ENCODE results near the gene PAX4. TPM values are rescaled to one million over a fixed set of nuclear protein-coding genes. Genes with fewer than 3 reads are reported as not detected.
A peak's percentile ranks its signal among the peaks of the same experiment; 100 is the strongest.

Gene PAX4
- total RNA-seq, 1 experiment from 2014 or later: not detected

- H3K9ac ChIP-seq (ENCODE audit: low read length): no peak overlapping the region
- no peaks in the 10 kb centered on the region; the same call in 1 of the 2 replicates for H3K4me1 ChIP-seq (ENCODE audit: low read length)
- H2AFZ ChIP-seq (ENCODE audit: low read length): no peak overlapping the region
- no peaks in the 10 kb centered on the region for H3K9me3 ChIP-seq (ENCODE audit: low read length)
- H3K36me3 ChIP-seq (ENCODE audit: insufficient read depth, low read length): peaks cover 6% of the 10 kb centered on the region
- H3K27ac ChIP-seq (ENCODE audit: low read length): no peak overlapping the region
- H3K79me2 ChIP-seq (ENCODE audit: low read length): no peaks in the 10 kb centered on the region
- no peaks in the 10 kb centered on the region for H4K20me1 ChIP-seq (ENCODE audit: insufficient read depth, low read depth, low read length)
- DNase-seq: no peak
- H3K4me2 ChIP-seq (ENCODE audit: low read depth, low read length, poor library complexity, severe bottlenecking): no peak overlapping the region
- no peaks in the 10 kb centered on the region for H3K9me2 ChIP-seq (replicated peaks; ENCODE audit: insufficient read depth, low read length)
- H3K4me3 ChIP-seq (ENCODE audit: low read length): no peak overlapping the region
- H3K27me3 ChIP-seq (ENCODE audit: low read length): no peaks in the 10 kb centered on the region
Measured at GRCh38 chr7:127595737-127596136, 22.2 kb downstream of the PAX4 start.

GRCh38 chr7:127594490-127594889 is 23.5 kb downstream of the PAX4 start:
- no peak overlapping the region for H3K27ac ChIP-seq (ENCODE audit: low read length)
- DNase-seq: no peak
- H3K36me3 ChIP-seq (ENCODE audit: insufficient read depth, low read length): peaks cover 8% of the 10 kb centered on the region
- peaks cover 5% of the 10 kb centered on the region for H3K4me1 ChIP-seq (ENCODE audit: low read length)
- H3K27me3 ChIP-seq (ENCODE audit: low read length): no peaks in the 10 kb centered on the region
- H3K9me2 ChIP-seq (replicated peaks; ENCODE audit: insufficient read depth, low read length): no peaks in the 10 kb centered on the region
- no peak overlapping the region for H3K4me3 ChIP-seq (ENCODE audit: low read length)
- H3K9me3 ChIP-seq (ENCODE audit: low read length): no peaks in the 10 kb centered on the region
- peaks cover 6% of the 10 kb centered on the region for H3K79me2 ChIP-seq (ENCODE audit: low read length)
- H3K4me2 ChIP-seq (ENCODE audit: low read depth, low read length, poor library complexity, severe bottlenecking): no peak overlapping the region
- H2AFZ ChIP-seq (ENCODE audit: low read length): no peak overlapping the region
- no peaks in the 10 kb centered on the region for H4K20me1 ChIP-seq (ENCODE audit: insufficient read depth, low read depth, low read length)
- no peak overlapping the region for H3K9ac ChIP-seq (ENCODE audit: low read length)

- Histone ChIP-seq H3K9ac (ENCODE audit: low read length) (no peak overlapping the region), H3K27ac (ENCODE audit: low read length) (no peak overlapping the region), H3K36me3 (ENCODE audit: insufficient read depth, low read length) (peaks cover 8% of the 10 kb centered on the region), H4K20me1 (ENCODE audit: insufficient read depth, low read depth, low read length) (peaks cover 4% of the 10 kb centered on the region; the same call in 1 of the 2 replicates), H3K4me1 (ENCODE audit: low read length) (peaks cover 16% of the 10 kb centered on the region), H3K4me2 (ENCODE audit: low read depth, low read length, poor library complexity, severe bottlenecking) (no peak overlapping the region), H3K27me3 (ENCODE audit: low read length) (no peaks in the 10 kb centered on the region), H3K9me3 (ENCODE audit: low read length) (no peaks in the 10 kb centered on the region), H3K9me2 (replicated peaks; ENCODE audit: insufficient read depth, low read length) (no peaks in the 10 kb centered on the region), H3K79me2 (ENCODE audit: low read length) (peaks cover 18% of the 10 kb centered on the region), H3K4me3 (ENCODE audit: low read length) (no peak overlapping the region), H2AFZ (ENCODE audit: low read length) (no peak overlapping the region)
- no peak for DNase-seq
Measured at GRCh38 chr7:127592550-127592949, 25.4 kb downstream of the PAX4 start.

- no peak overlapping the region for H2AFZ ChIP-seq (ENCODE audit: low read length)
- H3K9ac ChIP-seq (ENCODE audit: low read length): no peak overlapping the region
- peaks cover 18% of the 10 kb centered on the region for H3K79me2 ChIP-seq (ENCODE audit: low read length)
- peaks cover 4% of the 10 kb centered on the region; the same call in 1 of the 2 replicates for H4K20me1 ChIP-seq (ENCODE audit: insufficient read depth, low read depth, low read length)
- no peak overlapping the region for H3K4me2 ChIP-seq (ENCODE audit: low read depth, low read length, poor library complexity, severe bottlenecking)
- H3K9me2 ChIP-seq (replicated peaks; ENCODE audit: insufficient read depth, low read length): no peaks in the 10 kb centered on the region
- H3K27ac ChIP-seq (ENCODE audit: low read length): no peak overlapping the region
- H3K4me1 ChIP-seq (ENCODE audit: low read length): peaks cover 19% of the 10 kb centered on the region
- H3K9me3 ChIP-seq (ENCODE audit: low read length): no peaks in the 10 kb centered on the region
- DNase-seq: no peak
- H3K4me3 ChIP-seq (ENCODE audit: low read length): no peak overlapping the region
- no peaks in the 10 kb centered on the region for H3K27me3 ChIP-seq (ENCODE audit: low read length)
- H3K36me3 ChIP-seq (ENCODE audit: insufficient read depth, low read length): peaks cover 8% of the 10 kb centered on the region
Measured at GRCh38 chr7:127591591-127591990, 26.4 kb downstream of the PAX4 start.

GRCh38 chr7:127591189-127591588 is 26.8 kb downstream of the PAX4 start:
- peaks cover 4% of the 10 kb centered on the region; the same call in 1 of the 2 replicates for H4K20me1 ChIP-seq (ENCODE audit: insufficient read depth, low read depth, low read length)
- H3K79me2 ChIP-seq (ENCODE audit: low read length): peaks cover 18% of the 10 kb centered on the region
- no peak overlapping the region for H3K4me3 ChIP-seq (ENCODE audit: low read length)
- H3K36me3 ChIP-seq (ENCODE audit: insufficient read depth, low read length): peaks cover 8% of the 10 kb centered on the region
- no peak overlapping the region for H3K27ac ChIP-seq (ENCODE audit: low read length)
- DNase-seq: no peak
- no peak overlapping the region for H3K4me2 ChIP-seq (ENCODE audit: low read depth, low read length, poor library complexity, severe bottlenecking)
- peaks cover 19% of the 10 kb centered on the region for H3K4me1 ChIP-seq (ENCODE audit: low read length)
- H3K9ac ChIP-seq (ENCODE audit: low read length): no peak overlapping the region
- no peaks in the 10 kb centered on the region for H3K27me3 ChIP-seq (ENCODE audit: low read length)
- H3K9me3 ChIP-seq (ENCODE audit: low read length): no peaks in the 10 kb centered on the region
- no peak overlapping the region for H2AFZ ChIP-seq (ENCODE audit: low read length)
- no peaks in the 10 kb centered on the region for H3K9me2 ChIP-seq (replicated peaks; ENCODE audit: insufficient read depth, low read length)

- H3K4me2 ChIP-seq (ENCODE audit: low read depth, low read length, poor library complexity, severe bottlenecking): peak overlapping the region; percentile 98
- H3K27me3 ChIP-seq (ENCODE audit: low read length): no peaks in the 10 kb centered on the region
- no peak overlapping the region for H3K27ac ChIP-seq (ENCODE audit: low read length)
- H3K9me2 ChIP-seq (replicated peaks; ENCODE audit: insufficient read depth, low read length): no peaks in the 10 kb centered on the region
- H3K4me1 ChIP-seq (ENCODE audit: low read length): peaks cover 22% of the 10 kb centered on the region
- no peaks in the 10 kb centered on the region for H3K9me3 ChIP-seq (ENCODE audit: low read length)
- H3K36me3 ChIP-seq (ENCODE audit: insufficient read depth, low read length): peaks cover 8% of the 10 kb centered on the region
- H3K4me3 ChIP-seq (ENCODE audit: low read length): peak overlapping the region; percentile 82; the same call in 1 of the 2 replicates
- no peak overlapping the region for H3K9ac ChIP-seq (ENCODE audit: low read length)
- H2AFZ ChIP-seq (ENCODE audit: low read length): no peak overlapping the region
- peaks cover 6% of the 10 kb centered on the region; the same call in 1 of the 2 replicates for H4K20me1 ChIP-seq (ENCODE audit: insufficient read depth, low read depth, low read length)
- peaks cover 22% of the 10 kb centered on the region for H3K79me2 ChIP-seq (ENCODE audit: low read length)
- no peak for DNase-seq
Measured at GRCh38 chr7:127589896-127590295, 28.0 kb downstream of the PAX4 start.

- Histone ChIP-seq H2AFZ (ENCODE audit: low read length) (peak overlapping the region; percentile 83), H3K9me2 (replicated peaks; ENCODE audit: insufficient read depth, low read length) (no peaks in the 10 kb centered on the region), H3K27me3 (ENCODE audit: low read length) (no peaks in the 10 kb centered on the region), H3K9me3 (ENCODE audit: low read length) (no peaks in the 10 kb centered on the region), H3K79me2 (ENCODE audit: low read length) (peaks cover 32% of the 10 kb centered on the region), H3K27ac (ENCODE audit: low read length) (no peak overlapping the region), H3K9ac (ENCODE audit: low read length) (peak overlapping the region; percentile 95), H3K36me3 (ENCODE audit: insufficient read depth, low read length) (peaks cover 8% of the 10 kb centered on the region), H3K4me3 (ENCODE audit: low read length) (peak overlapping the region; percentile 82), H4K20me1 (ENCODE audit: insufficient read depth, low read depth, low read length) (peaks cover 16% of the 10 kb centered on the region), H3K4me1 (ENCODE audit: low read length) (peaks cover 32% of the 10 kb centered on the region), H3K4me2 (ENCODE audit: low read depth, low read length, poor library complexity, severe bottlenecking) (peak overlapping the region; percentile 98)
- peak; percentile 62 for DNase-seq
Measured at GRCh38 chr7:127588697-127589482, 29.1 kb downstream of the PAX4 start.

GRCh38 chr7:127588019-127588696 is 29.8 kb downstream of the PAX4 start, which contains the start of gene ARF5:
ARF5 (plus strand) TSS chr7:127588411; CDS start chr7:127588499, 88 bp downstream.
- H3K9me2 ChIP-seq (replicated peaks; ENCODE audit: insufficient read depth, low read length): no peaks in the 10 kb centered on the region
- peak within 1 kb of the TSS; percentile 92 for H2AFZ ChIP-seq (ENCODE audit: low read length)
- no peaks in the 10 kb centered on the region for H3K9me3 ChIP-seq (ENCODE audit: low read length)
- H3K4me1 ChIP-seq (ENCODE audit: low read length): peaks cover 38% of the 10 kb centered on the region
- no peaks in the 10 kb centered on the region for H3K27me3 ChIP-seq (ENCODE audit: low read length)
- peak; percentile 95 for DNase-seq
- H4K20me1 ChIP-seq (ENCODE audit: insufficient read depth, low read depth, low read length): peaks cover 21% of the 10 kb centered on the region
- peak within 1 kb of the TSS; percentile 95 for H3K9ac ChIP-seq (ENCODE audit: low read length)
- peak within 1 kb of the TSS; percentile 82 for H3K4me3 ChIP-seq (ENCODE audit: low read length)
- H3K36me3 ChIP-seq (ENCODE audit: insufficient read depth, low read length): peaks cover 8% of the 10 kb centered on the region
- no peak within 1 kb of the TSS for H3K27ac ChIP-seq (ENCODE audit: low read length)
- H3K79me2 ChIP-seq (ENCODE audit: low read length): peaks cover 40% of the 10 kb centered on the region
- H3K4me2 ChIP-seq (ENCODE audit: low read depth, low read length, poor library complexity, severe bottlenecking): peak within 1 kb of the TSS; percentile 98

Data from Karpas-422 (cell line).